Testis (tissue), 2 donors: Measurements from ENCODE around the gene KRTAP1-4.

Experiments
- CTCF ChIP-seq, 3 experiments: fragments of 450-650 bp in 2 of 3; fragments of 200-600 bp in 1 of 3; sonication (generic) in 1 of 3; IDR thresholded peaks; one replicate each; pipeline ENCODE4 v1.5.1; 2016 to 2019; ENCODE audit warnings: antibody characterized with exemption in 3 of 3, mild to moderate bottlenecking in 2 of 3, moderate library complexity in 1 of 3
- POLR2A ChIP-seq: fragments of 450-650 bp; IDR thresholded peaks from one replicate; pipeline ENCODE4 v1.6.1; 2017; ENCODE audit warnings: antibody characterized with exemption, mild to moderate bottlenecking, moderate library complexity

- TF ChIP-seq POLR2A (no peak), CTCF (IDR thresholded peaks at IDR 0.05) (no peak)
Measured at GRCh38 chr17:41048441-41048840, 18.4 kb upstream of the KRTAP1-4 start.
